HepG2 (cell line): Measurements from ENCODE around the gene STAT4. TPM values are rescaled to one million over a fixed set of nuclear protein-coding genes. Genes with fewer than 3 reads are reported as not detected.

Experiments used
- BCL6 ChIP-seq: IDR thresholded peaks from 2 replicates; pipeline ENCODE4 v1.6.1; 2016; ENCODE audit warnings: missing genetic modification reagents, missing compliant biosample characterization
- GABPA ChIP-seq, 2 experiments: IDR thresholded peaks; 2 replicates each; pipeline ENCODE4 v1.6.1; 2011 to 2016; ENCODE audit warnings: low read depth in 2 of 2, low read length in 1 of 2, missing biosample characterization in 1 of 2, missing genetic modification characterization in 1 of 2
- HMG20A ChIP-seq: IDR thresholded peaks from 2 replicates; pipeline ENCODE4 v1.6.1; 2016; ENCODE audit warnings: borderline replicate concordance
- IRF2 ChIP-seq: IDR thresholded peaks from 2 replicates; pipeline ENCODE4 v1.6.1; 2018; ENCODE audit warnings: missing genetic modification reagents, missing compliant biosample characterization
- KDM6A ChIP-seq: IDR thresholded peaks from 2 replicates; pipeline ENCODE4 v1.6.1; 2016; ENCODE audit warnings: low read depth
- KMT2A ChIP-seq: sonication (generic); formaldehyde crosslinking; IDR thresholded peaks from 2 replicates; pipeline ENCODE4 v1.4.0; 2020; ENCODE audit warnings: missing genetic modification reagents
- LCORL ChIP-seq, 2 experiments: fragments of 450-650 bp in 1 of 2; sonication (generic) in 1 of 2; formaldehyde crosslinking in 1 of 2; IDR thresholded peaks; 2 replicates each; pipeline versions ENCODE4 v1.5.0 to v1.6.1; 2017 to 2020; ENCODE audit warnings: antibody characterized with exemption in 1 of 2, missing genetic modification reagents in 1 of 2
- RARG ChIP-seq: sonication (generic); formaldehyde crosslinking; IDR thresholded peaks from 2 replicates; pipeline ENCODE4 v1.4.0; 2020; ENCODE audit warnings: low read depth, mild to moderate bottlenecking, missing genetic modification reagents
- SMYD3 ChIP-seq: sonication (generic); formaldehyde crosslinking; IDR thresholded peaks from 2 replicates; pipeline ENCODE4 v1.8.1; 2023; ENCODE audit warnings: mild to moderate bottlenecking, missing genetic modification reagents
- SOX6 ChIP-seq, 2 experiments: fragments of 450-650 bp in 1 of 2; sonication (generic) in 1 of 2; formaldehyde crosslinking in 1 of 2; IDR thresholded peaks; 2 replicates each; pipeline versions ENCODE4 v1.4.0 to v1.6.1; 2017 to 2020; ENCODE audit warnings: antibody characterized with exemption in 1 of 2, mild to moderate bottlenecking in 1 of 2, missing genetic modification reagents in 1 of 2
- SRY ChIP-seq: sonication (generic); formaldehyde crosslinking; IDR thresholded peaks from 2 replicates; pipeline ENCODE4 v1.8.0; 2022; ENCODE audit warnings: mild to moderate bottlenecking, missing genetic modification reagents
- STAG1 ChIP-seq: sonication (generic); formaldehyde crosslinking; IDR thresholded peaks from 2 replicates; pipeline ENCODE4 v1.4.0; 2020; ENCODE audit warnings: missing genetic modification reagents
- TCF7L2 ChIP-seq: IDR thresholded peaks from 2 replicates; pipeline ENCODE4 v1.6.1; 2011; ENCODE audit warnings: mild to moderate bottlenecking, low read depth, low read length, moderate library complexity
- TRIM22 ChIP-seq: fragments of 450-650 bp; IDR thresholded peaks from 2 replicates; pipeline ENCODE4 v1.6.1; 2017
- ZFP90 ChIP-seq: sonication (generic); formaldehyde crosslinking; IDR thresholded peaks from 2 replicates; pipeline ENCODE4 v1.8.0; 2022; ENCODE audit warnings: missing genetic modification reagents, mild to moderate bottlenecking, inconsistent platforms, borderline replicate concordance
- ZNF605 ChIP-seq: sonication (generic); formaldehyde crosslinking; IDR thresholded peaks from 2 replicates; pipeline ENCODE4 v1.8.0; 2022; ENCODE audit warnings: mild to moderate bottlenecking, missing genetic modification reagents
- ZNF615 ChIP-seq: sonication (generic); formaldehyde crosslinking; IDR thresholded peaks from 2 replicates; pipeline ENCODE4 v1.5.0; 2020; ENCODE audit warnings: mild to moderate bottlenecking, missing genetic modification reagents, borderline replicate concordance
- polyA plus RNA-seq, 8 experiments: library from polyadenylated mRNA; depleted of rRNA in 3 of 8; stranded (reverse) in 7 of 8; unstranded in 1 of 8; fragments of >200 nt; fragmentation: Illumina TruSeq in 4 of 8; extraction: Trizol in 4 of 8; gene quantifications; 2 replicates each; pipeline versions ENCODE4 v1.2.1 to v1.2.3, GENCODE V29; 2011 to 2016; ENCODE audit warnings: low read depth in 4 of 8, missing spikeins in 1 of 8, mixed read lengths in 1 of 8; ENCODE audit not compliant: insufficient read depth in 1 of 8
- total RNA-seq, 5 experiments: library from RNA; depleted of rRNA; stranded (reverse); fragments of >200 nt; fragmentation: Illumina TruSeq; extraction: Trizol; gene quantifications; 2 replicates each; pipeline ENCODE4 v1.2.3, GENCODE V29; 2016; ENCODE audit warnings: low read depth in 1 of 5
- TF ChIP-seq, protein P1 (sequence below): sonication (generic); formaldehyde crosslinking; IDR thresholded peaks from 2 replicates; pipeline ENCODE4 v1.8.0; 2022; ENCODE audit warnings: mild to moderate bottlenecking, missing genetic modification reagents, borderline replicate concordance

Gene STAT4
- total and polyA plus RNA-seq, 2 of the 13 experiments (the other 11 are each of a cell fraction or from before 2014, with no cell fraction given): 0.37 TPM; not detected in 1

- TF ChIP-seq, protein P1, sequence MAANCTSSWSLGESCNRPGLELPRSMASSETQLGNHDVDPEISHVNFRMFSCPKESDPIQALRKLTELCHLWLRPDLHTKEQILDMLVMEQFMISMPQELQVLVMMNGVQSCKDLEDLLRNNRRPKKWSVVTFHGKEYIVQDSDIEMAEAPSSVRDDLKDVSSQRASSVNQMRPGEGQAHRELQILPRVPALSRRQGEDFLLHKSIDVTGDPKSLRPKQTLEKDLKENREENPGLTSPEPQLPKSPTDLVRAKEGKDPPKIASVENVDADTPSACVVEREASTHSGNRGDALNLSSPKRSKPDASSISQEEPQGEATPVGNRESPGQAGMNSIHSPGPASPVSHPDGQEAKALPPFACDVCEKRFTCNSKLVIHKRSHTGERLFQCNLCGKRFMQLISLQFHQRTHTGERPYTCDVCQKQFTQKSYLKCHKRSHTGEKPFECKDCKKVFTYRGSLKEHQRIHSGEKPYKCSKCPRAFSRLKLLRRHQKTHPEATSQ: no peak
- TF ChIP-seq TRIM22 (no peak), KMT2A (CRISPR knock-in tag) (no peak), SMYD3 (CRISPR knock-in tag) (no peak), SOX6 (IDR thresholded peaks at IDR 0.05) (no peak), SOX6 (CRISPR knock-in tag; IDR thresholded peaks at IDR 0.05) (0 out of 2 replicates have a peak, but pooled peaks have one; percentile 32), RARG (no peak), ZFP90 (CRISPR knock-in tag) (no peak), LCORL (IDR thresholded peaks at IDR 0.05) (no peak), LCORL (CRISPR knock-in tag; IDR thresholded peaks at IDR 0.05) (no peak), ZNF615 (no peak), KDM6A (CRISPR knock-in tag) (no peak), ZNF605 (no peak), HMG20A (CRISPR knock-in tag) (no peak), STAG1 (peak; percentile 71), BCL6 (CRISPR knock-in tag) (peak; percentile 23; the same call in 1 of the 2 replicates), SRY (CRISPR knock-in tag) (no peak), GABPA (IDR thresholded peaks at IDR 0.05; ENCODE audit: low read depth, low read length) (no peak), GABPA (CRISPR knock-in tag; IDR thresholded peaks at IDR 0.05; ENCODE audit: low read depth) (no peak), TCF7L2 (no peak), IRF2 (CRISPR knock-in tag) (0 out of 2 replicates have a peak, but pooled peaks have one; percentile 19)
- TF ChIP-seq, all 625 proteins: peak for 20
Observed at GRCh38 chr2:191030521-191031154, 120.2 kb downstream of the STAT4 start (continued).
